ENCODE data around the gene CAPN15. TPM values are rescaled to one million over a fixed set of nuclear protein-coding genes. Genes with fewer than 3 reads are reported as not detected.
A peak's percentile ranks its signal among the peaks of the same experiment; 100 is the strongest.
"Not testable (repeated sequence)": the region's sequence is repeated elsewhere in the genome, so short reads cannot be mapped to it uniquely, and the experiment has no call there.

The CAPN15 gene
- total RNA-seq: 100 to 1,000 TPM in 1 of 2 donors, 10 to 100 TPM in 1; 61.1 to 117 TPM

DNA sequence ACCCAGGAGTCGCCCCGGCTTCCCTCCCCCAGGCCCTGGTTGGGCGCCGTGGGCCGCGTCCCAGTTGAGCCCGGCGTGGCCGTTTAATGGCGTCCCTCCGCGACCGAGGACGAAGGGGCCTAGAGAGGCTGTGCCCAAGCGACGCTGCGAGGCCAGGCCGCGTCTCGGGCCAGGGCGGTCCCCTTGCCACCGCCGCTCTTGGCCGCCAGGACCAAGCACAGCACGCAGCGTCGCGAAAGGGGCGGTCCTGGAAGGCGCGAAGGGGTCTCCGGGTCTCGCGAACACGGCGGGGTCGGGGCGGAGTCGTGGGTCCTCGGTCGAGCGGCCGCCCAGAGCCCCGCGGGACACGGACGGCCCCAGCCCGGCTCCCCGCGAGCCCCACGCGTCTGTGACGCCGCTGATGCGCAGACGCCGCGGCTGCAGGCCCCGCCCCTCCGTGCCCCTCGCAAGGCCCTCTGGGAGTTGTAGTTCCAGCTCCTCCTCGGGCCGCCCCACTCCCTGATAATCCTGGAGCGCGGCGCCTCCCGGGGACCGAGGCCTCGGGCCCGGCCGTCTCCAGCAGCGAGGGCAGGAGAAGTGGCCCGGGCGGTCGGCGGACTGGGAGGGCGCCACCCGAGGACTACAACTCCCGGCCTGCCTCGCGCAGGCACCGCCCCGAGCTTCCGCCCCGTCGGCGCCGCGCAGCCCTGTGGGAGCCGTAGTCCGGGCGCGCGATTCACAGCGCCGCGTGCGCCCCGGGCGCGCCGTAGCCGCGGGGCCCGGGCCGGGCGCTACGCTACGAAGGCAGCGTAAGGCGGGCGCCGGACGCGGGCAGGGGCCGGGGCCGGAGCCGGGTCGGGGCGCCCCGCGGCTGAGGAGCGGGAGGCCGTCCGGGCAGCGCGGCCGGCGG is at the start of gene CAPN15:
TSS of gene CAPN15 (plus strand) at position 698 of the 889 bp plus-strand sequence. CDS start 19,127 bp downstream, outside the sequence.
- no peaks in the 10 kb centered on the region for H3K27me3 Mint-ChIP-seq
- H3K27ac Mint-ChIP-seq: peak within 1 kb of the TSS; percentile 98

GRCh38 chr16:478287-478686 is 49.2 kb upstream of the CAPN15 start:
- H3K4me3 Mint-ChIP-seq; H3K27me3 Mint-ChIP-seq; H3K36me3 Mint-ChIP-seq (ENCODE audit: low read depth); H3K27ac Mint-ChIP-seq; H3K4me1 Mint-ChIP-seq; H3K9me3 Mint-ChIP-seq; ATAC-seq (replicated peaks): not testable (repeated sequence)

More for the DNA sequence above, at the start of gene CAPN15:
- peak; percentile 80 for ATAC-seq (replicated peaks)
- H3K9me3 Mint-ChIP-seq: no peaks in the 10 kb centered on the region
- H3K4me3 Mint-ChIP-seq: peak within 1 kb of the TSS; percentile 97
- peaks cover 32% of the 10 kb centered on the region for H3K36me3 Mint-ChIP-seq (ENCODE audit: low read depth)
- peaks cover 8% of the 10 kb centered on the region for H3K4me1 Mint-ChIP-seq

GRCh38 chr16:482468-483185 is 44.9 kb upstream of the CAPN15 start:
- Mint-ChIP-seq H3K27ac (no peak overlapping the region), H3K27me3 (no peaks in the 10 kb centered on the region), H3K36me3 (ENCODE audit: low read depth) (peaks cover 2% of the 10 kb centered on the region), H3K4me3 (no peak overlapping the region), H3K9me3 (no peaks in the 10 kb centered on the region), H3K4me1 (peaks cover 1% of the 10 kb centered on the region)
- no peak for ATAC-seq (replicated peaks)

DNA sequence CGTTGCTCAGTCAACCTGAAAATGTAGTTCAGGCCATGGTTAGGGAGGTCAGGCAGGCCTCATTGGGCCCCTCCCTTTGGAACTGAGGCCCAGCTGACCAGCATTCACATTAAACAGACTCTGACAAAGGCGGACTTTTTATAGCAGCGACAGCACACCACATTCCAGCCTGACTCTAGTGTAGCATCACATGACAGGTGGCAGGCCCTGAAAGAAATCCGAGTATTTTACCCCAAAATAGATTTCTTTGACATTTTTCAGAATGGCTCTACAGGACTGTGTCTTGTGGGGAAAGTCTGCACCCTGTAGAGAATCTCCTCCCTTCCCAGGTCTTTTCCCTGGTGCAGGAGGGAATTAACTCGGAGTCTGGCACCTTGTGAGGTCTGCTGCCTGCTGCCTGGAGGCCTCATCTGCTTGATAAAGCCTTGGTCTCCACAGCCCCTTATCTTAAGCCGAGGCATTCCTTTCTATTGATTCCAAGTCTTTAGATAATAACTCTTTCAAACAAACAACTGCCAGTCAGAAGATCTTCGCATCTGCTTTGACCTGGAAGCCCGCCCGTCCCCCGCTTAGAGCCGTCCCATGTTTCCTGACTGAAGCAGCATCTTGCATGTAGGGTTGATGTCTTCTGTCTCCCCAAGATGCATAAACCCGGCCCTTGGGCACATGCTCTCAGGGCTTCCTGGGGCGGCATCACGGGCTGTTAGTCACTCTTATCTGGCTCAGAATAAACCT is 44.0 kb upstream of the CAPN15 start:
- peaks cover 5% of the 10 kb centered on the region for H3K4me1 Mint-ChIP-seq
- H3K36me3 Mint-ChIP-seq (ENCODE audit: low read depth): peaks cover 6% of the 10 kb centered on the region
- H3K27me3 Mint-ChIP-seq: no peaks in the 10 kb centered on the region
- H3K27ac Mint-ChIP-seq: no peak overlapping the region
- no peak for ATAC-seq (replicated peaks)
- no peak overlapping the region for H3K4me3 Mint-ChIP-seq
- no peaks in the 10 kb centered on the region for H3K9me3 Mint-ChIP-seq

DNA sequence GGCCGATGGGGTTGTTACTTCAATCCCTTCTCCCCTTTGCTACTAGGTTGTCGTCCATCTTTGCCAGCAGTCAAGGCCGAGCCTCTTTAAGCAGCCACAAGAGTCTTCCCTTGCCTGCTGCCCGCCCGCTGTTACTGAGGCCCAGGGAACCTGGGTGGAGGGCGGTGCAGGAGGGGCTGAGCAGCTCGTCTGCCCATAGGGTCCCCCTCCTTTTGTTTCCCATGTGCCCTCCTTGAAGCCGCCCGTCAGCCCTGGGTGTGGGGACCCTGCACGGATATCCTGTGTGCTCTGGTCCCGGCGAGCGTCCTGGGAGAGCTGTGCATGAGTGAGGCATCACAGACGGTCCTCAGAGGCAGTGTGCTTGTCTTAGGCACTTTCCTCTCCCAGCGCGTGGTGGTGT is 37.9 kb upstream of the CAPN15 start:
- no peak overlapping the region for H3K27ac Mint-ChIP-seq
- no peak overlapping the region for H3K4me3 Mint-ChIP-seq

DNA sequence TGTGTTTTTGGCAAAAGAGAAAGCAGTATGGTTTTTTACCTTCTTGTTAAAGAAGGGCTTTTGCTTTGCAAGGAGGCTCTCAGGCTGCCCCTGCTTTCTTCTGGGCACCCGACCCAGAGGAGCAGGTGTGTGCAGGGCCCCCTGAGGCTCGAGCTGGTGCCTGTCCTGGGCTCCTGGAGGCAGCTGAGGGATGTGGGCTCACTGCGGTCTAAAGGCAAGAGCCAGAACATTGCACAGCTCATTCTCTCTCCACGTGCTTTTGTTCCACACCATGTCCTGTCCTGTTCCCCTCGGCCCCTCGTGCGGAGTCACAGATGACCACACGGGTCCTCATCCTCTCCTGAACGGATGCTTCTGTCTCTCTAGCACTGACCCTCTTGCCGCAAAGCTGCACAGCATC is 36.7 kb upstream of the CAPN15 start:
- Mint-ChIP-seq H3K36me3 (ENCODE audit: low read depth) (peaks cover 12% of the 10 kb centered on the region), H3K4me3 (no peak overlapping the region), H3K4me1 (peaks cover 5% of the 10 kb centered on the region), H3K27ac (no peak overlapping the region), H3K27me3 (no peaks in the 10 kb centered on the region), H3K9me3 (no peaks in the 10 kb centered on the region)
- no peak for ATAC-seq (replicated peaks)

More for the DNA sequence above, 37.9 kb upstream of the CAPN15 start:
- Mint-ChIP-seq H3K36me3 (ENCODE audit: low read depth) (peaks cover 12% of the 10 kb centered on the region), H3K9me3 (no peaks in the 10 kb centered on the region), H3K4me1 (peaks cover 5% of the 10 kb centered on the region), H3K27me3 (no peaks in the 10 kb centered on the region)
- ATAC-seq (replicated peaks): no peak

DNA sequence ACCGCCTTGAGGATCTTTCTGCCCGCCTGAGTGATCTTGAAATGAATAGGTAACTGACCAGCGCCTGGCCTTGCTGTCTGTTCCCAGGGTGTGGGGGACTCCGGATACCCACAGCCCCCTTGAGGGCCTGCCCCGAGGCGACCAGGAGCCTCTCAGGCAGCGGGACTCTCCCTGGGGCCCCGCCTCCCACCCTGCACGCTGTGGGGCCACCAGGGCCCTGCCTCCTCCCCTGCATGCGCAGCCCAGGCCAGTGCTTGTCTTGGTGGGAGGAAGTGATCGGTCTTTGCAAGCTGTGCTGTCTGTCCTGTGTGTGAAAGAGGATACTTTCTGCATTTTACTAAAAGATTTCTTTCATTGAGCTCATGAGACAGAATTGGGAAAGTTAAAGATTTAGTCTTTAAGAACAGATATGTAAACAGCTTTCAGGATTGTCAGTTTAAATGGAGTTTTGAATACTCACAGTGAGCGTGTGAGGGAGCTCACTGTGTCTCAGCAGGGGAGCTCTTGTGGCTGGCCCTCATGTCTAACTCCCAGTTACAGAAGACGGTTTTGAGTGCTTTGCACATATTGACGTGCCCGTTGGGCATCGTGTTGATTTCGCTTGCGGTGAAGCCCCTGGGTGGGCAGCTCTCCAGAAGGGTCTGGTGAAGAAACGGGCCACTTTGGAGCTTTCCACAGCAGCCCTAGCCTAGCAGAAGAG is 36.1 kb upstream of the CAPN15 start:
- Mint-ChIP-seq H3K27ac (no peak overlapping the region), H3K4me3 (no peak overlapping the region), H3K27me3 (no peaks in the 10 kb centered on the region), H3K9me3 (no peaks in the 10 kb centered on the region), H3K36me3 (ENCODE audit: low read depth) (peaks cover 12% of the 10 kb centered on the region), H3K4me1 (peaks cover 5% of the 10 kb centered on the region)
- ATAC-seq (replicated peaks): no peak

DNA sequence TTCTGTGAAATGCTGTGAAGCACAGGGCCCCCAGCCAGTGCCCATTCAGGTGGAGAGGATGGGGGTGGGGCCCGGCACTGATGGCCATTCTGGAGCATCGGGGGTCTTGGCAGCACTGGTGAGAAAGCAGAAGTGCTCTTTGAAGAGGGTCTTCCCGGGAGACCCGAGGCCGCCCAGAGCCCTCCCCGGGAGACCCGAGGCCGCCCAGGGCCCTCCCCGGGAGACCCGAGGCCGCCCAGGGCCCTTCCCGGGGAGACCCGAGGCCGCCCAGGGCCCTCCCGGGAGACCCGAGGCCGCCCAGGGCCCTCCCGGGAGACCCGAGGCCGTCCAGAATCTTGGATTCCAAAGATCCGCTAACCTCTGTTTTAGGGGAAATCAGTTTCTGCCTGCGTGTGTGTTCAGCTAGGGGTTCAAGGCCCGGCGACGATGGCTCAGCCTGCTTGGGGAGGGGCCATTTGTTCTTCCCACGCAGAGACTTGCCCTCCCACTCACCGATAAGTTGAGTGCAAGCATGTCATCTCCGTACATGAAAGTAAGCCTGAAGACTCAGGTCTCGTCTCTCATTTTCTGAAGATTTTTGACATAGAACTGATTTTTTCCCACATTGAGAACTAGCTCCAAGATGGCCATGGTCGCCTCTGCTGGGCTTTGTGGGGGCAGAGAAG is 35.2 kb upstream of the CAPN15 start:
- H3K27ac Mint-ChIP-seq: no peak overlapping the region
- H3K4me1 Mint-ChIP-seq: peaks cover 5% of the 10 kb centered on the region
- no peaks in the 10 kb centered on the region for H3K9me3 Mint-ChIP-seq
- peaks cover 12% of the 10 kb centered on the region for H3K36me3 Mint-ChIP-seq (ENCODE audit: low read depth)
- no peak for ATAC-seq (replicated peaks)
- H3K4me3 Mint-ChIP-seq: no peak overlapping the region
- H3K27me3 Mint-ChIP-seq: no peaks in the 10 kb centered on the region

DNA sequence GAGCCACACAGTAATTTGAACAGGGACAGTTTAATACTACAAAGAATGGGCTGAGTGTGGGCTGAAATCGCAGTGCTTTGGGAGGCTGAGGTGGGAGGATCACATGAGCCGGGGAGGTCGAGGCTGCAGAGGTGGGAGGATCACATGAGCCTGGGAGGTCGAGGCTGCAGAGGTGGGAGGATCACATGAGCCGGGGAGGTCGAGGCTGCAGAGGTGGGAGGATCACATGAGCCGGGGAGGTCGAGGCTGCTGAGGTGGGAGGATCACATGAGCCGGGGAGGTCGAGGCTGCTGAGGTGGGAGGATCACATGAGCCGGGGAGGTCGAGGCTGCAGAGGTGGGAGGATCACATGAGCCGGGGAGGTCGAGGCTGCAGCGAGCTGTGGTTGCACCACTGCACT is 32.8 kb upstream of the CAPN15 start:
- H3K4me1 Mint-ChIP-seq; H3K27ac Mint-ChIP-seq; H3K27me3 Mint-ChIP-seq; H3K4me3 Mint-ChIP-seq; H3K36me3 Mint-ChIP-seq (ENCODE audit: low read depth); H3K9me3 Mint-ChIP-seq; ATAC-seq (replicated peaks): not testable (repeated sequence)

GRCh38 chr16:495127-495748 is 32.3 kb upstream of the CAPN15 start:
- Mint-ChIP-seq H3K27ac (no peak overlapping the region), H3K27me3 (no peaks in the 10 kb centered on the region), H3K36me3 (ENCODE audit: low read depth) (peaks cover 2% of the 10 kb centered on the region), H3K4me3 (no peak overlapping the region), H3K4me1 (no peaks in the 10 kb centered on the region), H3K9me3 (no peaks in the 10 kb centered on the region)
- peak; percentile 23 for ATAC-seq (replicated peaks)

- no peaks in the 10 kb centered on the region for H3K27me3 Mint-ChIP-seq
- no peak overlapping the region for H3K27ac Mint-ChIP-seq
- no peaks in the 10 kb centered on the region for H3K36me3 Mint-ChIP-seq (ENCODE audit: low read depth)
- no peaks in the 10 kb centered on the region for H3K4me1 Mint-ChIP-seq
- H3K4me3 Mint-ChIP-seq: no peak overlapping the region
- ATAC-seq (replicated peaks): no peak
- H3K9me3 Mint-ChIP-seq: no peaks in the 10 kb centered on the region
Observed at GRCh38 chr16:496097-496886, 31.2 kb upstream of the CAPN15 start.

DNA sequence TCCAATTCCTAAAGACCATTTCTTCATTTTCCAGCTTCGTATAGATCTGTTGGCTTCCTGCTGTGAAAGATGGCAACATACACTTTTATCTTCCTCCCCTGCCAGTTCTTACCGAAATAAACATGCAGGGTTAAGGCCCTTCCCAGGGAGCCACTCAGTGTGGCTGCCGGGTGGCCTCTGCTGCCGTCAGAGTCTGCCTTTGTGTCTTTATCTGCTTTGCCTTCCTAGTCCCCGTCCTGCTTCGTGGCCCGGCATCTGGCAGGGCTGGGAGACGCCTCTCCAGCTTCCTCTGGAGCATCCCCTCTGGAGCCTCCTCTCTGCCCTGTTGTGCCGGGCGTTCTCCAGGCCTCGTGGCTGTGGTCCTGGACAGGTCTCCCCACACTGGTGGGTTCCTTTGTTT is 30.3 kb upstream of the CAPN15 start:
- Mint-ChIP-seq H3K9me3 (no peaks in the 10 kb centered on the region), H3K4me3 (no peak overlapping the region), H3K36me3 (ENCODE audit: low read depth) (no peaks in the 10 kb centered on the region), H3K4me1 (no peaks in the 10 kb centered on the region), H3K27ac (peak overlapping the region; percentile 35), H3K27me3 (no peaks in the 10 kb centered on the region)
- no peak for ATAC-seq (replicated peaks)

GRCh38 chr16:499924-500323 is 27.6 kb upstream of the CAPN15 start:
- no peaks in the 10 kb centered on the region for H3K9me3 Mint-ChIP-seq

More at GRCh38 chr16:499924-500323, 27.6 kb upstream of the CAPN15 start:
- no peak for ATAC-seq (replicated peaks)
- no peak overlapping the region for H3K27ac Mint-ChIP-seq
- H3K4me1 Mint-ChIP-seq: no peaks in the 10 kb centered on the region
- H3K4me3 Mint-ChIP-seq: no peak overlapping the region
- no peaks in the 10 kb centered on the region for H3K27me3 Mint-ChIP-seq
- H3K36me3 Mint-ChIP-seq (ENCODE audit: low read depth): no peaks in the 10 kb centered on the region
